Activated naive CD4-positive, alpha-beta T cell treated with anti-CD3 and anti-CD28 coated beads, Interleukin-2, amount 50 U/mL, for 24 hours (primary cell): ENCODE measurements around the gene TMEM39B.
A peak's percentile ranks its signal among the peaks of the same experiment; 100 is the strongest.
"Not testable (repeated sequence)": the region's sequence is repeated elsewhere in the genome, so short reads cannot be mapped to it uniquely, and the experiment has no call there.

Experiments
- H3K27ac Mint-ChIP-seq: one replicate; pipeline ENCODE4 v1.8.0; 2021; ENCODE audit warnings: mild to moderate bottlenecking, mixed read lengths
- H3K27me3 Mint-ChIP-seq: one replicate; pipeline ENCODE4 v1.8.0; 2021; ENCODE audit warnings: mixed read lengths
- H3K36me3 Mint-ChIP-seq: one replicate; pipeline ENCODE4 v1.8.0; 2021; ENCODE audit warnings: mixed read lengths
- H3K4me1 Mint-ChIP-seq: one replicate; pipeline ENCODE4 v1.8.0; 2021; ENCODE audit warnings: mixed read lengths
- H3K4me3 Mint-ChIP-seq: one replicate; pipeline ENCODE4 v1.8.0; 2021; ENCODE audit warnings: mild to moderate bottlenecking, mixed read lengths
- H3K9me3 Mint-ChIP-seq: one replicate; pipeline ENCODE4 v1.8.0; 2021; ENCODE audit warnings: mixed read lengths

The TMEM39B gene

GRCh38 chr1:32116531-32116930 is 43.8 kb downstream of the TMEM39B start:
- Mint-ChIP-seq H3K4me3 (no peak overlapping the region), H3K4me1 (peaks cover 70% of the 10 kb centered on the region), H3K27me3 (no peaks in the 10 kb centered on the region), H3K36me3 (peaks cover 6% of the 10 kb centered on the region), H3K27ac (no peak overlapping the region), H3K9me3 (no peaks in the 10 kb centered on the region)

DNA sequence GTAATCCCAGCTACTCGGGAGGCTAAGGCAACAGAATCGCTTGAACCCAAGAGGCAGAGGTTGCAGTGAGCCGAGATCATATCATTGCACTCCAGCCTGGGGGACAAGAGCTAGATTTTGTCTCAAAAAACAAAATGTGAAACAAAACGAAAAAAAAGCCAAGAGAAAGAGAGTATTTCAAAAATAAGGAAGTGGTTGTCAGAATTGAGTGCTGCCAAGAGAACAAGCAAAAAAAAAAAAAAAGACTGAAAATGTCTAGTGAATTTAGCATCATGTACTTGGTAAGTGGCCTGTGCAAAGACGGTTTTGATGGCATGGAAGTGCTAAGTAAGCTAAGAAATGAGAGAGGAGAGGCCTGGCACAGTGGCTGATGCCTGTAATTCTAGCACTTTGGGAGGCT is 49.4 kb downstream of the TMEM39B start:
- H3K27ac Mint-ChIP-seq = peak overlapping the region; percentile 47
- H3K36me3 Mint-ChIP-seq = peaks cover 4% of the 10 kb centered on the region
- peak overlapping the region; percentile 54 for H3K4me3 Mint-ChIP-seq
- no peaks in the 10 kb centered on the region for H3K9me3 Mint-ChIP-seq
- peaks cover 62% of the 10 kb centered on the region for H3K4me1 Mint-ChIP-seq
- no peaks in the 10 kb centered on the region for H3K27me3 Mint-ChIP-seq

GRCh38 chr1:32123361-32123760 is 50.6 kb downstream of the TMEM39B start:
- H3K27me3 Mint-ChIP-seq, H3K36me3 Mint-ChIP-seq, H3K9me3 Mint-ChIP-seq, H3K4me3 Mint-ChIP-seq, H3K27ac Mint-ChIP-seq: not testable (repeated sequence)
- peaks cover 65% of the 10 kb centered on the region for H3K4me1 Mint-ChIP-seq

DNA sequence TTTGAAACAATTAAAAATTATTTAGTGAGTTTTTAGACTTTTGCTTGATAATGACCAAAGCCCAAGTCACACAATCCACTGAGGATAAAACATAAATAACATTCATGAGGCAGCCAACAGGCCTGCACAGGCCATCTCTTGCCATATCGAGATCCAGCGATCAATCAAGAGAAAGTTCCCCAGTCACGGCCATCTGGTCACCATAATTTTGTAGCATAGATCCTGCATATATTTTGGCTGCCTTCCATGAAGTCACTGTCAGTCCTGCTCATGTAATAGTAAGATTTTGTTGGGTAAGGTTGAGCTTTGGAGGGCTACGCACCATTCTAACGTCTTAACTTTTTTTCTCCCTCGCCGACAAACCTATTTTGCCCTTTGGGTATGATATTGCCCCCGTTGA is 52.6 kb downstream of the TMEM39B start:
- Mint-ChIP-seq H3K9me3 (no peaks in the 10 kb centered on the region), H3K4me1 (peaks cover 71% of the 10 kb centered on the region), H3K36me3 (peaks cover 2% of the 10 kb centered on the region), H3K27me3 (no peaks in the 10 kb centered on the region), H3K4me3 (no peak overlapping the region), H3K27ac (no peak overlapping the region)

DNA sequence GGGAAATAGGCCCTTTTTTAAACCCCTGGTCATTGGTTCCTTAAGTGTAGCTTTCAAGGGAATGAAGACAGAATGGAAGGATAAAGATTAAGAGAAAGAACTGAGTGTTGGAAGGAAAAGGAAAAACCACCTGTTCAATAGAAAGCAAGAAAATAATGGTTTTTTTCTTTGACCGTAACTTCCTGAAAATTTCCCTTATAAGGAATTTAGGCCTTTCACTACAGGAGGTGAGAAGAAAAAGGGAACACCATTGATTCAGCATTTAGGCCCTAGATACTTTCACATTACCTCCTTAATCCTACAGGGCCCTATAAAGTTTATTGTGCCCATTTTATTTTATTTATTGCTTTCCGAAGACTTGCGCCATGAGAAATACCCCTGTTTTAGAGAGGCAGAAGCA is 54.0 kb downstream of the TMEM39B start:
- Mint-ChIP-seq H3K27ac (peak overlapping the region; percentile 75), H3K9me3 (no peaks in the 10 kb centered on the region)

DNA sequence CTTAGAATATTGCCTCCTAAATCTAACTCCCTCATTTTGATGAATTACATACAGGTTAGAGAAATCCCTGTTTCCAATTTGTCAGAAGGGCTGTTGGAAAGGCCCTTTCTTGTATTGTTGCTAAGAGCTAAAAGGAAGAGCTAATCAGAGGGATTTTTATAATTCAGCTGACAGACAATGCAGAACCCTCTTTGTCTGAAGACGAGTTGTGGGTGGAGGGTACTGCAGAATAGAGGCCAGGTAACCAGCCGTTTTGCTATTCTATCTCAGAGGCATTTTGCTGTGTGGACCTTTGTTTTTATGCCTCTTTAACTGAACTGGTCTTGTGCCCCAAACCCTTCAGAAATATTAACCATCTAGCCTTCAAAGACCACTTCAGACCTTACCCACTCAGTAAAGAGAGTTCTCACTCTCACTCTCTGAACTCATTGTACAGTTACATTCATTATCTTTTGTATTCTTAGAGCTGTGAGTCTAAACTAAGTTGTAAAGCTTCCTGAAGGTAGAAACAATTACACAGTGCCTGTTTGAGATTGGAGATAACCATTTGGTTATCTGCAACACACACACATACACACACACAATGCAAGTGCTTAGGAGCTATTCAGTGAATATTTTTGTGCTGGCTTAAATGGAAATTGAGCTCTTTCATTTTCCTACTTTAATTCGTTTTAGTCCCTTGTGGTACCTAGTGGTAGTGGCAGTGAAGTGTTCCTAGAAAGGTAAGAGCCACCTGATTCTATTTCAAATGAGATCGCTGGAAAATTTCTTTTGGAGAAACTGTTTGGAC is 54.9 kb downstream of the TMEM39B start:
- no peak overlapping the region for H3K4me3 Mint-ChIP-seq
- H3K27me3 Mint-ChIP-seq = no peaks in the 10 kb centered on the region
- H3K4me1 Mint-ChIP-seq = peaks cover 52% of the 10 kb centered on the region
- no peaks in the 10 kb centered on the region for H3K9me3 Mint-ChIP-seq
- H3K36me3 Mint-ChIP-seq = no peaks in the 10 kb centered on the region
- H3K27ac Mint-ChIP-seq = no peak overlapping the region

More for the DNA sequence above, 54.0 kb downstream of the TMEM39B start:
- Mint-ChIP-seq H3K36me3 (no peaks in the 10 kb centered on the region), H3K4me3 (no peak overlapping the region), H3K27me3 (no peaks in the 10 kb centered on the region), H3K4me1 (peaks cover 59% of the 10 kb centered on the region)

DNA sequence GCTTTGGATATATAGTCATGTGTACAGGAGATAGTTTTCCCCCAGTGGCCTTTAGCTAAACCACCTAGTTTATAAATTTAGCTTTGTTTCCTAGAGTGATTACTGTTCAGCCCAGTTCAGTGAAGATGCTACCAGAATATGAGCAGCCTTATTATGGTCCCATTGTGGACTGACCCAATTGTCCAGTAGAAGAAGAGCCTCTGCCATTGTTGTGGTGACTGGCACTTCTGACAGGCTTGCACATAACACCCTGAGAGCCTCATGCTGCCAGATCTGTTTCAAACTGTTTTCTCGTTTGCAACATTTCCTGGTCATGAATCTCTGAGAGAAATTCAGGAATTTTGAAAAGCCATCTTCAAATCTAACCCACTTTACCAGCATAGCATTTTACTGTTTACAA is 55.7 kb downstream of the TMEM39B start:
- Mint-ChIP-seq H3K9me3 (no peaks in the 10 kb centered on the region), H3K27ac (peak overlapping the region; percentile 23), H3K36me3 (no peaks in the 10 kb centered on the region), H3K4me1 (peaks cover 43% of the 10 kb centered on the region), H3K27me3 (no peaks in the 10 kb centered on the region), H3K4me3 (no peak overlapping the region)

- Mint-ChIP-seq H3K36me3 (no peaks in the 10 kb centered on the region), H3K27ac (no peak overlapping the region), H3K9me3 (no peaks in the 10 kb centered on the region), H3K27me3 (no peaks in the 10 kb centered on the region), H3K4me3 (no peak overlapping the region), H3K4me1 (peaks cover 42% of the 10 kb centered on the region)
Observed at GRCh38 chr1:32128964-32129363, 56.2 kb downstream of the TMEM39B start.

GRCh38 chr1:32133950-32134280 is 61.2 kb downstream of the TMEM39B start:
- not testable (repeated sequence) for H3K36me3 Mint-ChIP-seq, H3K4me3 Mint-ChIP-seq, H3K27ac Mint-ChIP-seq, H3K9me3 Mint-ChIP-seq, H3K27me3 Mint-ChIP-seq
- peaks cover 41% of the 10 kb centered on the region for H3K4me1 Mint-ChIP-seq

DNA sequence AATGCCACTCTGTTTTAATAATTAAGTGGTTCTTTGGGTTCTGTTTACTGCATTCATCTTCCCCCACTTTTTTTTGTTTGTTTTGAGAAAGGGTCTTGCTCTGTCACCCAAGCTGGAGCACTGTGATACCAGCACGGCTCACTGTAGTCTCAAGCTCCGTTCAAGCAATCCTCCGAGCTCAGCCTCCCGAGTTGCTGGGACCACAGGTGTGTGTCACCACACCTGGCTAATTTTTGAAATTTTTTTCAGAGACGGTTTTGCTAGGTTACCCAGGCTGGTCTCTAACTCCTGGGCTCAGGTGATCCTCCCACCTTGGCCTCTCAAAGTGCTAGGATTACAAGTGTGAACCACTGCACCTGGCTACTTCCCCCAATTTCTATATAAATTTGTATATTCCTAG is 64.4 kb downstream of the TMEM39B start:
- peaks cover 57% of the 10 kb centered on the region for H3K4me1 Mint-ChIP-seq
- H3K36me3 Mint-ChIP-seq = peaks cover 7% of the 10 kb centered on the region
- no peaks in the 10 kb centered on the region for H3K9me3 Mint-ChIP-seq
- H3K27ac Mint-ChIP-seq = no peak overlapping the region
- H3K4me3 Mint-ChIP-seq = no peak overlapping the region
- no peaks in the 10 kb centered on the region for H3K27me3 Mint-ChIP-seq

GRCh38 chr1:32138965-32139364 is 66.2 kb downstream of the TMEM39B start:
- no peak overlapping the region for H3K27ac Mint-ChIP-seq
- no peaks in the 10 kb centered on the region for H3K9me3 Mint-ChIP-seq
- peaks cover 7% of the 10 kb centered on the region for H3K36me3 Mint-ChIP-seq
- H3K4me3 Mint-ChIP-seq = no peak overlapping the region
- peaks cover 71% of the 10 kb centered on the region for H3K4me1 Mint-ChIP-seq
- no peaks in the 10 kb centered on the region for H3K27me3 Mint-ChIP-seq

DNA sequence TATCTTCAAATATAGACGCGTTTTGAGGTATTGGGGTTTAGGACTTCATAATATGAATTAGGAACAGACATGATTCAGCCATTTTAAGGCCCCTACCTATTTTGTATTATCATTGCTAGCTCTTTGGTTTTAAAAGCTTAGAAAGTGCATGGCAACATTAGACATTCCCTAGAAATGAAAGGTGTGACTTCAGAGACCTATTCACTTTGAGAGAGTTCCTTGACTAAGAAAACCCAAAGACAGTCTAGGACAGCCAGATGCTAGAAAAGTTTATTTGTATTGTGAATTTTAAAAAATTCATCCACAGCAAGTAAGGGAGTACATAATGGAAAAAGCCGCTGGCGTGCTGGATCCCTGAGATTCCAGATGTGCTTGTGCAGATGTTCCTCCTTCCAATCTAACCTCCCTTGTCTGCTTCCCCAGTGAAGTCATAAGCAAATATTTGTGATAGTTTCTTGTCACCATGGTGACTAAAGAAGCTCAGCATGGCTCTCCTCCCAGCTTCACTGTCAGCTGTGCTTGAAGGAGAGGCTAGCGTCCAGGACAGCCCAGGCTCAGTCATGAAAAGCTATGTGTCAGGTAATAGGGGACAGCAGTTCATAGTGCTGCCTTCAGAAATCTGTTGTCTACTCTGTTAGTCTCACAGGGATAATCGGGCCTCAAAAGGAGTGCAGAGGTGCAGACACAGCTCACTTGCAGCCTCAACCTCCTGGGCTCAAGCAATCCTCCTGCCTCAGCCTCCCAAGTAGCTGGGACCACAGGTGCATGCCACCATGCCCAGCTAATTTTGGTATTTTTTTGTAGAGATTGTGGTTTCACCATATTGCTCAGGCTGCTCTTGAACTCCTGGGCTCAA is 69.9 kb downstream of the TMEM39B start:
- H3K27ac Mint-ChIP-seq = peak overlapping the region; percentile 5
- peaks cover 8% of the 10 kb centered on the region for H3K36me3 Mint-ChIP-seq

GRCh38 chr1:32143302-32143695 is 70.6 kb downstream of the TMEM39B start:
- H3K36me3 Mint-ChIP-seq = not testable (repeated sequence)

More for the DNA sequence above, 69.9 kb downstream of the TMEM39B start:
- no peaks in the 10 kb centered on the region for H3K27me3 Mint-ChIP-seq
- H3K4me1 Mint-ChIP-seq = peaks cover 80% of the 10 kb centered on the region
- H3K9me3 Mint-ChIP-seq = no peaks in the 10 kb centered on the region
- no peak overlapping the region for H3K4me3 Mint-ChIP-seq

DNA sequence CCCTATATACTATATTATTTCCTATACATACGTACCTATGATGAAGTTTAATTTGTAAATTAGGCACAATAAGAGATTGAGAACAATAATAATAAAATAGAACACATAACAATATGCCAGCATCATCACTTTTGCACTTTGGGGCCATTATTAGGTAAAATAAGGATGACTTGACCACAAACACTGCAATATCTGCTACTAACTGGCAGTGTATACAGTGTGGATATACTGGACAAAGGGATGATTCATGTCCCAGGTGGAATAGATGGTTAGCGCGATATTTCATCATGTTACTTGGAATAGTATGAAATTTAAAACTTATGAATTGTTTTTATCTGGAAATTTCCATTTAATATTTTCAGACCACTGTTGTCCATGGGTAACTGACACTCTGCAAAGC is 71.3 kb downstream of the TMEM39B start:
- Mint-ChIP-seq H3K4me3 (no peak overlapping the region), H3K27me3 (no peaks in the 10 kb centered on the region)

More at GRCh38 chr1:32143302-32143695, 70.6 kb downstream of the TMEM39B start:
- H3K9me3 Mint-ChIP-seq, H3K27me3 Mint-ChIP-seq, H3K4me3 Mint-ChIP-seq, H3K27ac Mint-ChIP-seq: not testable (repeated sequence)
- H3K4me1 Mint-ChIP-seq = peaks cover 74% of the 10 kb centered on the region

GRCh38 chr1:32147799-32148198 is 75.1 kb downstream of the TMEM39B start:
- H3K27me3 Mint-ChIP-seq = not testable (repeated sequence)
- peaks cover 57% of the 10 kb centered on the region for H3K4me1 Mint-ChIP-seq

More for the DNA sequence above, 71.3 kb downstream of the TMEM39B start:
- Mint-ChIP-seq H3K9me3 (no peaks in the 10 kb centered on the region), H3K27ac (no peak overlapping the region), H3K4me1 (peaks cover 69% of the 10 kb centered on the region), H3K36me3 (peaks cover 12% of the 10 kb centered on the region)

DNA sequence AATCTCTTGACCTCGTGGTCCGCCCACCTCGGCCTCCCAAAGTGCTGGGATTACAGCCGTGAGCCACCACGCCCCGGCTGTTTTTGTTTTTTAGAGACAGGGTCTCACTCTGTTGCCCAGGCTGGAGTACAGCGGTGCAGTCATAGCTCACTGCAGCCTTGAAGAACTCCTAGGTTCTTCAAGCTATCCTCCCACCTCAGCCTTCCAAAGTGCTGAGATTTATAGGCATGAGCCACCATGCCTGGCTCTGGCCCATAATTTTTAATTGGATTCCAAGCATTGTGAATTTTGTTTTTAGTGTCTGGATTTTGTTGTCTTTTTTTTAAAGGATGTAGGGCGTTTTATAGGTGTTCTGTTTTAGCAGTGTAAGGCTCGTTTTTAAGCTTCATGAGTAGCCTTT is 78.1 kb downstream of the TMEM39B start:
- Mint-ChIP-seq H3K4me1 (peaks cover 36% of the 10 kb centered on the region), H3K9me3 (no peaks in the 10 kb centered on the region), H3K36me3 (peaks cover 11% of the 10 kb centered on the region), H3K27ac (no peak overlapping the region), H3K27me3 (no peaks in the 10 kb centered on the region), H3K4me3 (no peak overlapping the region)

More at GRCh38 chr1:32147799-32148198, 75.1 kb downstream of the TMEM39B start:
- not testable (repeated sequence) for H3K4me3 Mint-ChIP-seq, H3K27ac Mint-ChIP-seq, H3K9me3 Mint-ChIP-seq
- H3K36me3 Mint-ChIP-seq = peaks cover 11% of the 10 kb centered on the region
